GM19463 (cell line): Measurements from ENCODE around the gene CPNE6.
"Not testable (repeated sequence)": the region's sequence is repeated elsewhere in the genome, so short reads cannot be mapped to it uniquely, and the experiment has no call there.

Experiments used
- ATAC-seq: cut with Tn5 transposase; IDR thresholded peaks from one replicate; pipeline ENCODE4 v1.9.1; 2021; ENCODE audit warnings: mild to moderate bottlenecking, moderate library complexity; ENCODE audit not compliant: unreplicated experiment

The CPNE6 gene

GRCh38 chr14:24071144-24071697 lies at the start of gene CPNE6:
Gene CPNE6 (plus strand): TSS chr14:24071562. CDS start chr14:24072937, 1,375 bp downstream.
- ATAC-seq, result no peak

- not testable (repeated sequence) for ATAC-seq
Observed at GRCh38 chr14:24024939-24025418, 46.4 kb upstream of the CPNE6 start.

- ATAC-seq, result not testable (repeated sequence)
Observed at GRCh38 chr14:24029687-24030086, 41.7 kb upstream of the CPNE6 start.

- not testable (repeated sequence) for ATAC-seq
Observed at GRCh38 chr14:24031331-24031730, 40.0 kb upstream of the CPNE6 start.

- no peak for ATAC-seq
Observed at GRCh38 chr14:24032727-24033418, 38.5 kb upstream of the CPNE6 start.

GRCh38 chr14:24035769-24036168 lies 35.6 kb upstream of the CPNE6 start:
- ATAC-seq, result peak; percentile 18

- peak; percentile 85 for ATAC-seq
Observed at GRCh38 chr14:24036169-24036962, 35.0 kb upstream of the CPNE6 start.

- not testable (repeated sequence) for ATAC-seq
Observed at GRCh38 chr14:24036963-24037657, 34.3 kb upstream of the CPNE6 start.

- no peak for ATAC-seq
Observed at GRCh38 chr14:24037658-24038037, 33.7 kb upstream of the CPNE6 start.

- no peak for ATAC-seq
Observed at GRCh38 chr14:24038686-24039085, 32.7 kb upstream of the CPNE6 start.

- ATAC-seq, result no peak
Observed at GRCh38 chr14:24040692-24041091, 30.7 kb upstream of the CPNE6 start.

- ATAC-seq, result no peak
Observed at GRCh38 chr14:24042746-24043145, 28.6 kb upstream of the CPNE6 start.

- not testable (repeated sequence) for ATAC-seq
Observed at GRCh38 chr14:24049002-24049401, 22.4 kb upstream of the CPNE6 start.

- not testable (repeated sequence) for ATAC-seq
Observed at GRCh38 chr14:24050753-24051152, 20.6 kb upstream of the CPNE6 start.

GRCh38 chr14:24051176-24051788 lies 20.1 kb upstream of the CPNE6 start:
- peak; percentile 19 for ATAC-seq

GRCh38 chr14:24051789-24052655 lies 19.3 kb upstream of the CPNE6 start, which contains the start of gene CARMIL3:
Gene CARMIL3 (plus strand): TSS chr14:24052009. CDS start chr14:24052154, 145 bp downstream.
- ATAC-seq, result peak; percentile 80

GRCh38 chr14:24052656-24053547 lies 18.5 kb upstream of the CPNE6 start:
- ATAC-seq, result no peak

GRCh38 chr14:24053548-24054323 lies 17.6 kb upstream of the CPNE6 start:
- no peak for ATAC-seq
